GM20431 (cell line): ENCODE results near the gene GPR55.

Source experiments
- in situ Hi-C: fragments of 300-500 bp; cut with MseI, MboI; formaldehyde crosslinking; loops from one replicate; pipeline ENCODE4 v1.15.0; 2020; ENCODE audit warnings: low sequenced_read_pairs; ENCODE audit not compliant: unreplicated experiment

The GPR55 gene

GRCh38 chr2:230922951-230923717 lies 1.9 kb downstream of the GPR55 start:
- in situ Hi-C loops, result no loop called here

- in situ Hi-C loops, result no loop called here
Observed at GRCh38 chr2:230921806-230922595, 3.0 kb downstream of the GPR55 start.

DNA sequence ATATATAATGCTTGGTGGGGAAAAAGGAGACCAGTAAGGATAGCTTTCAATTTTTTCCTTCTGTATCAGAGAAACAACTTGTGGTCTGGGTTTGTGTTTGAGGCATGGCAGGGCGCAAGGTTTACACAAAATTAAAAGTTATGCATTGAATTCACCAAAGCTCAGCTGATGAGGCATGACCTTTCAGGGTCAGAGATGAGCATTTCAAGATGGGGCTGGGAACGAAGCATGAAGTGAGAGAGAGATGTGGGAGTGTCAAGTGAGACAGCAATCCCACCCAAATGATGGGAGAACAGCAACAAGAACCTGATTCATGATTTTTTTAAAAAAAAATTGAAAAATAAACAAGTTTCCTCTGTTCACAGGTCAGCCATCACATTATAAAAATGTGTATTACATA lies 4.9 kb downstream of the GPR55 start:
- in situ Hi-C loops, result no loop called here

DNA sequence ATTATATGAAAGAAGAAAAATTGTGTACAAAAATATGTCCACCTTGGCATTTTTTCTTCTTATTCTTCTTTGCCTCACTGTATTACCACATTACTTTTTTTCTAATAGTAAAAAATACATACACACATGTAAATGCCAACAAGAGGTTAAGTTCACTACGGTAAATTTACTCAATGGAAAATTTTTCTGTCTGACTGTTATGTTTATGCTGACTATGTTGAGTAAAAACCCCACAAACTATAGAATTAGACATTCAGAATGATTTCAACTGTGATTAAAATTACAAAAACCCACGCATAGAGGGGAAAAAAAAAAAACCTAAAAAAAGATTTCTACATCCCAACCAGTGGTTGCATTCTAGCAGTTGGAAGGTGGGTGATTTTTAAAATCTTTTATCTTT lies 5.4 kb downstream of the GPR55 start:
- in situ Hi-C loops, result no loop called here

GRCh38 chr2:230919240-230919639 lies 5.8 kb downstream of the GPR55 start:
- in situ Hi-C loops, result no loop called here

DNA sequence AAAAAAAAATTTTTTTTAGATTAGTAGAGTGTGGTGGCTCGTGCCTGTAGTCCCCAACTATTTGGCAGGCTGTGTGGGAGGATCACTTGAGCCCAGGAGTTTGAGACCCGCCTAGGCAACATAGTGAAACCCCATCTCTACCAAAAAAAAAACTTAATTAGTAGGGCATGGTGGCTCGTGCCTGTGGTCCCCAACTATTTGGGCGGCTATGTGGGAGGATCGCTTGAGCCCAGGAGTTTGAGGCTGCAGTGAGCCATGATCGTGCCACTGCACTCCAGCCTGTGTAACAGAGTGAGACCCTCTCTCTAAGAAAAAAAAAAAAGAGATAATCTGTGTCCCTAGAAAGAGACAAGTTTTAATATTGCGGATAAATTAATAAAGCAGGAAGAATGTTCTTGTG lies 8.8 kb downstream of the GPR55 start:
- in situ Hi-C loops, result no loop called here

- in situ Hi-C loops, result no loop called here
Observed at GRCh38 chr2:230915319-230915718, 9.7 kb downstream of the GPR55 start.

- in situ Hi-C loops, result no loop called here
Observed at GRCh38 chr2:230914886-230915285, 10.2 kb downstream of the GPR55 start.

DNA sequence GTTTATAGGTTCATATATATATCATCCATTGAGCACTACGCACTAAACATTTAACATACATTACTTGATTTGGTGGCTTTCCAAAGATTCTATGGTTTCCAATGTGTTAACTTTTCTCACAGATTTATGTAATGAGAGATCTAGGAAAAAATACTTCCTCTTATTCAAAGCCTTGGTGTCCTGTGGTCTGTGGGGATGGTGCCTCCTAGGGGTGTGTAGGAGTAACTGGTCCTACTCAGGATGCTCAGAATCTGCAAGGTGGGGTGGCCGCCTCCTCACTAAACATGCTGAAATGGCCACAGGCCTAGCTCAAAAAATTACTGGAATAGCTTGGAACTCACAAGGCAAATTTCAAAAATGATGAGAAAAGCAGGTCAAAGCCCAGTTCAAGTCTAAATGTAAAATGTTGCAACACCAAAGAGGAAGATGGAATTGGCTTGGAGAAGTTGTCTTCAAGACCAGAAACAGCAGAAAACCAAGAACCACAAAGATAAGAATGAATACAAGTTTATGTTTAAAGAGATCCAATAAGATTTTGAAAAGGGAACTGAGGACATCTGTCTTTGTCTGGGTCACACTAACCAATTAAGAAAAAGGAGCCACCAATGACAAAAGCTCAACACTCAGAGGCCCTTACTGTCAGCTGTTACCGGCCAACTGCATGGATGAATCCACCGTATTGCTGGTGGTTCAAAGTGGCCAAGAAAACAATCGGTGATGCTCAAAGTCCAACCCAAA lies 11.5 kb downstream of the GPR55 start:
- in situ Hi-C loops, result no loop called here

GRCh38 chr2:230912724-230913123 lies 12.3 kb downstream of the GPR55 start:
- in situ Hi-C loops, result no loop called here

GRCh38 chr2:230912046-230912445 lies 13.0 kb downstream of the GPR55 start:
- in situ Hi-C loops, result no loop called here

GRCh38 chr2:230910546-230911177 lies 14.4 kb downstream of the GPR55 start:
- in situ Hi-C loops, result no loop called here

DNA sequence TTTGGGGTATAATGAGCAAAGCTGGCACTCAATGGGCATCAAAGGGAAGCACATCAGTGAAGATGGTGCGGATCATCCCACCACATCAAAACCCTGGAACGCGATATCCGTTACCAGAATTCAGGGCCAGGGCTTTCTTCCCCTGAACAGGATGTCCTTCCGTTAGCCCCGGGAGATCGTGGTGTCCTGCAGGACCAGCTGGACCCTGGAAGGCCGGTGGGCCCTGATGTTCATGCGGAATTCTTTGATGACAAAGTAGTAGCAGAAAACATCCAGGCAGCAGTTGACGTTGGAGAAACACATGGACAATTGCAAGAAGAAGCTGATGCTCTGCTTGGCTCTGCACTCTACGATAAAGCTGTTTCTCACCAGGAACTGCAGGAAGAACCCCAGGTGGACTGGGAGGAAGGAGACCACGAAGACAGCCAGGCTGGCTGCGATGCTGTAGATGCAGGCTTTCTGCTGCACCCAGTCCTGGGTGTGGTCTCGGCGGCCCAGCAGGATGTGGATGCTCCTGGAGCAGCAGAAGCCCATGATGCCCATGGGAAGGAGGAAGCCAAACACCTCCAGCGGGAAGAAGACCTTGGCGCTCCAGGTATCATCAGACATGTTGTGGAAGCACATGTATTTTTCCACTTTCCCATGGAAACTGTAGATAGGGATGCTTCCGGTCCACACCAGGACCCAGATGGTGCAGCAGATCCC lies 15.0 kb downstream of the GPR55 start:
- in situ Hi-C loops, result loop anchor here (10.0 kb wide), 1 partner anchor 85 kb away; the partner anchor contains the start of gene SPATA3

- in situ Hi-C loops, result loop anchor here (10.0 kb wide), 1 partner anchor 86 kb away; the partner anchor contains the start of gene SPATA3
Observed at GRCh38 chr2:230908595-230909191, 16.3 kb downstream of the GPR55 start.

- in situ Hi-C loops, result loop anchor here (10.0 kb wide), 1 partner anchor 87 kb away; the partner anchor contains the start of gene SPATA3
Observed at GRCh38 chr2:230908092-230908594, 16.9 kb downstream of the GPR55 start.

DNA sequence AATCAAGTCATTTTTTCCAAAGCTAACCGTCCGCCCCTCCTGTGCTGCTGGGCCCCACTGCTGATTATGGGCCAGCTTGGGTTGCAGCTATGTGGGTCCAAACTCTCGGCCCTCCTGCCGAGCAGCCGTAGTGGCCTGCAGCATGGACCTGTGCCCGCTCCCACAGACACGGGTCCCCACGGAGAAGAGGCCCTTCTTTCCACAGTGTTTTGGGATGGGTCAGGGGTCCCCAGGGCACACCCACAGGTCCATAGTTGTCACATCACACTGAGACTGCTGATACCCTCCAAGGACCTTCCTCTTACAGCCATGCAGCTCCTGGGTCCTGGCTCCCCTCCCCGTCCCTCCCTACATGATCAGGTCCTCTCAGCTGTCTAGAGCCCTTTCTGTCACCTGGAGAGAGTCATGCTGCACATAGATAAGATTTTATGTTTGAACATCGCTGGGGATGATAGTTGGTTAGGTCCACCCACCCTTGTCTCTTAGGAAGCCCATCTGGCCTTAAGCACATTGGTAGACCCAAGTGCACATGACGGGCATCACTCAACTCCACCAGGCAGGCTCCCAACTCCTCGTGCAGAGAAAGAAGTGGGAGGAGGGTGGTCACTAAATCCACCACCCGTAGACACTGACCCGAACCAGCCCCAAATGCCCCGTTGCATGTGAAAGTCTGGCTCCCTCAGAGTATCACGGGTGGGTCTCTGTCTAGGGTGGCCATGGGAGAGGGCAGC lies 17.5 kb downstream of the GPR55 start:
- in situ Hi-C loops, result loop anchor here (10.0 kb wide), 1 partner anchor 87 kb away; the partner anchor contains the start of gene SPATA3

DNA sequence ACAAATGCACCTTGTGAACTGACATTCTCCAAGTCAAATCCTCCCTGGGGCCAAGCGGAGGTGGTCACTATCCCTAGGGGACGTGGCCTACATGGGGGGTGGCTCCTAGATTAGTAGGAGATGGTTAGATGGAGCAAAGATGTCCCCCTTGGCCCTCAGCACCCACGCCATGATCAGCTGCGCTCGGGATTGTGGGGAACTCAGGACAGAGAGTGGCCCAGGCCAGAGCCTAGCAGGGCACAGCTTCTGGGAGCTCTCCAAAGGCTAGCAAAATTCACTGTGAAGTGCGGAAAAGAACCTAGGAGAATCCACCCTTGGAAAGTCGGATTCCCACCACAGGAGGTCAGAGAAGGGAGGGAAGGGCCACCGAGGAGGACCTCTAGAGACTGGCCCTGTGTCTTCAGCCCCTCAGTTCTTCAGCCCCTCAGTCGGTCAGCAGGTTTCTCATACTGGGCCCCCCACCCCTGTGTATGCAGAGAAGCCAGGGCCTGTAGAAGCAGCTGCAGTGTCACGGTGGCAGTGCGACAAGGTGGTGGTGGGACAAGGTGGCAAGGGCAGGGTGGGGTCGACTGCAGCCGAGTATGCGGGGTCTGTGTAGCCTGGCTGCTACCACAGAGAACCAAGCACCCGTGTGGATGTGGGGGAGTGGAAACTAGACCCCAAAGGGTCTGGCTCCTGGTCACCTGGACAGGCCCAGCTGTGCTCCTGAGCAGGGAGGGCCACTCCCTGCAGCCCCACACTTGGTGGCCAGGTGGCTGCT lies 18.4 kb downstream of the GPR55 start:
- in situ Hi-C loops, result loop anchor here (10.0 kb wide), 1 partner anchor 88 kb away; the partner anchor contains the start of gene SPATA3
